ENCODE measurements around the gene NR4A3.

NR4A3 gene

GRCh38 chr9:99903393-99903792, 81.7 kb downstream of the NR4A3 start:
- Histone ChIP-seq H3K4me1 (ENCODE audit: insufficient read depth, insufficient read length) (no peaks in the 10 kb centered on the region), H3K36me3 (ENCODE audit: insufficient read depth, insufficient read length, low read length) (no peaks in the 10 kb centered on the region), H3K9me3 (ENCODE audit: insufficient read depth, low read length) (no peaks in the 10 kb centered on the region), H3K27me3 (ENCODE audit: insufficient read depth, insufficient read length) (peaks cover 5% of the 10 kb centered on the region), H3K4me3 (ENCODE audit: insufficient read length, low read depth) (no peak overlapping the region), H3K9ac (ENCODE audit: insufficient read length, low read depth) (no peak overlapping the region)
- TF ChIP-seq SUZ12 (IDR thresholded peaks at IDR 0.05; ENCODE audit: extremely low read depth, insufficient read depth, insufficient read length) = no peak
- TF ChIP-seq ZNF274 (IDR thresholded peaks at IDR 0.05; ENCODE audit: low read depth, low read length) = no peak
- TF ChIP-seq YY1 (IDR thresholded peaks at IDR 0.05; ENCODE audit: insufficient read depth, insufficient read length) = no peak
- DNase-seq (ENCODE audit: low read depth, low spot score) = no peak

DNA sequence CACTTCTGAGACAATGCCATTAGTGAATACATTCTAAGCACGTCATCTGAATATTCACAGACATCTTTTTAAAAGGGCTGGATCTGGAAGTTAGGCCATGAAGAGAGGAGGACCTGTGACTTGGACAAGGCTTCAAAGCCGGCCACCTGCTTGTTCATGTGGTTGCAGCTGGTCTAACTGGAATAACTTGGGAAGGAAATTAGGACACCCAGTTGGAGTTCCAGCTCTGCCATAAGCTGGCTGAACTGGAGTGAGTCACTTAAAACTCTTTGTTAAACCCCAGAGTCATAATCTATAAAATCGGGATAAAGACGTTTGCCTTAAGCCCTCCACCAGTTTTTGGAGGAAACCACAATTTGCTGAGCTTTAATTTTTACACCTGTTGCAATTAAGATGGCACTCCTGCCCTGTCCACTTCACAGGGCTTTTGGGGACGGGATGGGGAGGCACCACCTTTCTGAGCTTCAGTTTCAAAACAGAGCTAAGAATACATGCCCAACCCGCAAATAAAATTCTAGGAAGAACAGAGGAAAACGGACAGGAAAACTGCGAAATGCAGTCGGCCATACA, 84.2 kb downstream of the NR4A3 start:
- TF ChIP-seq ZNF274 (IDR thresholded peaks at IDR 0.05; ENCODE audit: low read depth, low read length) = no peak
- TF ChIP-seq SUZ12 (IDR thresholded peaks at IDR 0.05; ENCODE audit: extremely low read depth, insufficient read depth, insufficient read length) = no peak
- TF ChIP-seq YY1 (IDR thresholded peaks at IDR 0.05; ENCODE audit: insufficient read depth, insufficient read length) = no peak
- H3K4me1 ChIP-seq (ENCODE audit: insufficient read depth, insufficient read length) = no peaks in the 10 kb centered on the region
- peak overlapping the region; percentile 83 for H3K4me3 ChIP-seq (ENCODE audit: insufficient read length, low read depth)
- no peaks in the 10 kb centered on the region for H3K9me3 ChIP-seq (ENCODE audit: insufficient read depth, low read length)
- no peak for DNase-seq (ENCODE audit: low read depth, low spot score)
- no peaks in the 10 kb centered on the region for H3K36me3 ChIP-seq (ENCODE audit: insufficient read depth, insufficient read length, low read length)
- H3K27me3 ChIP-seq (ENCODE audit: insufficient read depth, insufficient read length) = peaks cover 5% of the 10 kb centered on the region
- H3K9ac ChIP-seq (ENCODE audit: insufficient read length, low read depth) = peak overlapping the region; percentile 2

DNA sequence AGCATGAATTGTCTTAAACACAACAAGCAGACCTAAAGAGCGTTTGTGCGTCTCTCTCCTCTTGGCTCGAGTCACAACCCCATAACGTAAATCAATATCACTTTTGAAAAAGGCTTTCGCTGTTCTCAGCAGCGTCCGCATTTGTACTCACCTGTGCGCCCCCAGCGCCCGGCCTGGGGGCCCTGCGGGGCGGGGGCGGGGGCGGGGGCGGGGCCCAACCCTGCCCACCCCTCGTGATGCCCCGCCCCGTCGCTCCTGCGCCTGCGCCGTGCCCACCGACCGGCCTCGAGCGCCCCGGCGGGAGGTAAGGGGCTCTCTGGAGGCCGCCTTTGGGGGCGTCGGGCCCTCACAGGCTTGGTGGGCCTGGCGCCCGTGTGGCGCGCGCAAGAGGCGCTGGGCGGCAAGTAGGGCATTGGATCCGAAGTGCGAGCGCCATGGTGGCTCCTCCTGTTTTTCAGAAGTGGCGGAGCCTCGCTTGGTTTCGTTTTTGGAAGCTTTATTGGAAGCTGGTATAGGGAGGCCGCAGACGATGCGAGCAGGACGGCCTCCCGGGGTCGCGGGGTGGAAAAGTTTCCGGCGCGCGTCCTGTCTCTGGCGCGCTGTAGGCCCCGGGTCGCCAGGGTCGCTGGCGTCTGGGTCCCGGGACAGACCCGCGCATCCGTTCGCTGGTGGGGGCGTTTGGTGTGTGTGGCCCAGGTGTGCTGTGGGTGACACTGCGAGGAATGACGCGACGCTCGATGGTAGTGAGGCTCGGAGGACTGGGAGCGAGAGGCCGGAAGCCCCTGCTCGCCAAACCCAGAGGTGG, 84.9 kb downstream of the NR4A3 start, which contains the start of gene STX17:
TSS of gene STX17 (plus strand) at position 252 of the 805 bp plus-strand sequence. CDS start 8,586 bp downstream, outside the sequence.
- H3K4me3 ChIP-seq (ENCODE audit: insufficient read length, low read depth) = peak within 1 kb of the TSS; percentile 83
- peaks cover 5% of the 10 kb centered on the region for H3K27me3 ChIP-seq (ENCODE audit: insufficient read depth, insufficient read length)
- TF ChIP-seq SUZ12 (IDR thresholded peaks at IDR 0.05; ENCODE audit: extremely low read depth, insufficient read depth, insufficient read length) = no peak
- TF ChIP-seq ZNF274 (IDR thresholded peaks at IDR 0.05; ENCODE audit: low read depth, low read length) = no peak
- TF ChIP-seq YY1 (IDR thresholded peaks at IDR 0.05; ENCODE audit: insufficient read depth, insufficient read length) = no peak
- no peaks in the 10 kb centered on the region for H3K36me3 ChIP-seq (ENCODE audit: insufficient read depth, insufficient read length, low read length)
- no peaks in the 10 kb centered on the region for H3K4me1 ChIP-seq (ENCODE audit: insufficient read depth, insufficient read length)
- H3K9me3 ChIP-seq (ENCODE audit: insufficient read depth, low read length) = no peaks in the 10 kb centered on the region
- peak within 1 kb of the TSS; percentile 90 for H3K9ac ChIP-seq (ENCODE audit: insufficient read length, low read depth)
- DNase-seq (ENCODE audit: low read depth, low spot score) = peak; percentile 54

DNA sequence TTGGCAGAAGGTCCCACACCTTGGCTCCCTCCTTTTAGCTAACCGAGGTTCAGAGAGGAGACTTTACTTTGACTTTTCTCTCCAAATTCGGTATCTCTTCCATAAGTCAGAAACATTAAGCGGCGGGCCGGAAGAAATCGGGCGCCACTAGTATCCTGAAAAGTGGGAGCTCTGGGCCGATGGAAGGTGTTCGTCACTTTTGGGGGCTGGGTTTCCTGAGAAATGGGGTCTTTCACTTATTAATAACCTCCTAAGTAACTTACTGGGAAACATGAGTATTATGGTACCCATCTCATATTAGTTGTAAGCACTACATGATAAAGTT, 85.5 kb downstream of the NR4A3 start:
- no peak for TF ChIP-seq ZNF274 (IDR thresholded peaks at IDR 0.05; ENCODE audit: low read depth, low read length)
- no peak for TF ChIP-seq SUZ12 (IDR thresholded peaks at IDR 0.05; ENCODE audit: extremely low read depth, insufficient read depth, insufficient read length)
- TF ChIP-seq YY1 (IDR thresholded peaks at IDR 0.05; ENCODE audit: insufficient read depth, insufficient read length) = no peak
- Histone ChIP-seq H3K36me3 (ENCODE audit: insufficient read depth, insufficient read length, low read length) (no peaks in the 10 kb centered on the region), H3K9me3 (ENCODE audit: insufficient read depth, low read length) (no peaks in the 10 kb centered on the region), H3K4me3 (ENCODE audit: insufficient read length, low read depth) (peak overlapping the region; percentile 83), H3K4me1 (ENCODE audit: insufficient read depth, insufficient read length) (no peaks in the 10 kb centered on the region), H3K27me3 (ENCODE audit: insufficient read depth, insufficient read length) (peaks cover 5% of the 10 kb centered on the region), H3K9ac (ENCODE audit: insufficient read length, low read depth) (peak overlapping the region; percentile 90)
- DNase-seq (ENCODE audit: low read depth, low spot score) = no peak

DNA sequence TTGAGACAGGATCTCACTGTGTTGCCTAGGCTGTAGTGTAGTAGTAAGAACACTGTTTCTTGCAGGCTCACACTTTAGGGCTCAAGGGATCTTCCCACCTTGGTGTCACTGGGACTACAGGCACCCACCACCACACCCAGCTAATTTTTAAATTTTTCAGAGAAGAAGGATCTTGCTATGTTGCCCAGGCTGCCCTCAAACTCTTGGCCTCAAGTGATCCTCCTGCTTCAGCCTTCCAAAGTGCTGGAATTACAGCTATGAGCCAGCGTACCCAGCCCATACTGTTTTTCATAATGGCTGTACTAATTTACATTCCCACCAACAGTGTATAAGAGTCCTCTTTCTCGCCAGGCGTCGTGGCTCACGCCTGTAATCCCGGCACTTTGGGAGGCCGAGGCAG, 89.9 kb downstream of the NR4A3 start:
- Histone ChIP-seq H3K27me3 (ENCODE audit: insufficient read depth, insufficient read length) (no peaks in the 10 kb centered on the region), H3K36me3 (ENCODE audit: insufficient read depth, insufficient read length, low read length) (peaks cover 12% of the 10 kb centered on the region), H3K4me3 (ENCODE audit: insufficient read length, low read depth) (no peak overlapping the region), H3K4me1 (ENCODE audit: insufficient read depth, insufficient read length) (no peaks in the 10 kb centered on the region), H3K9ac (ENCODE audit: insufficient read length, low read depth) (no peak overlapping the region), H3K9me3 (ENCODE audit: insufficient read depth, low read length) (no peaks in the 10 kb centered on the region)
- TF ChIP-seq YY1 (IDR thresholded peaks at IDR 0.05; ENCODE audit: insufficient read depth, insufficient read length) (no peak), SUZ12 (IDR thresholded peaks at IDR 0.05; ENCODE audit: extremely low read depth, insufficient read depth, insufficient read length) (no peak), ZNF274 (IDR thresholded peaks at IDR 0.05; ENCODE audit: low read depth, low read length) (no peak)
- DNase-seq (ENCODE audit: low read depth, low spot score) = no peak
